Stimulated activated naive CD8-positive, alpha-beta T cell treated with anti-CD3 and anti-CD28 coated beads, Interleukin-15, Interleukin-2, amounts not matched to agents 100 U/mL and 50 U/mL, for 24 hours (primary cell): ENCODE data around the gene PSMC1.
A peak's percentile ranks its signal among the peaks of the same experiment; 100 is the strongest.

Experiments used
- ATAC-seq: fragments of 150-1000 bp; cut with Tn5 transposase; one replicate; pipeline ENCODE4 v1.10.0; 2021
- DNase-seq: peaks from one replicate; pipeline ENCODE4 v3.0.0; 2021

PSMC1 gene

DNA sequence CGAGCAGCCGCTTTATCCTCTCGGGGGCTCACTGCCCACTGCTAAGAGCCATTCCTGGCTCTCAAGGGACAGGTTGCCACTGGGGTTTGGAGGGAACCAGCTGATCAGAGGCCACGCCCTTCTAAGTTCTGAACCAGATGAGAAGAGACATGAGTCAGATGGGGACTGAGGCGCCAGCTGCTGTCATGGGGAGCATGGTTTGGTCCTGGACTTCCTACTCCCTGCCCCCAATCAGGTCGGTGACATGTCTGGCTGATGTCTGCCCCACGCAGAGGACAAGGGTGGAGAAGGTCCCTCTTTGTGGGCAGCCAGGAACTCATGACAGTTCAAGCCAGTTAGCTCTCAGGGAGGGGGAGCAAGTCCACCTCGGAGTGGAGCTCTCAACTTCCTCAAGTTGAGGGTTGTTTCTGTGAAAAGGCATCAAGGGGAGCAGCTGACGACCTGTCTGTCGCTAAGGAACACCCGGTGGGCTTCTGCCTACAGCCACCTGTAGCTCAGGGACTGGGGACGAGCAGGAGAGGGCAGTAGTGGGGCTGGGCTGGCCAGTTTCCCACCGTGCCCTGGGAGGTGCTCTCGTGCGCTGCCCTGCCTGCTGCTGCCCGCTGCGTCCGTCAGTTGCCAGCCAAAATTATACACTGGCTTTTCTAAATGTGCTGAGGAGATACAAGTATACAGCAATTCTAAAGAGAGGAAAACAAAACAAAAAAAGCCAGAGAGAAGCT is 20.5 kb downstream of the PSMC1 start:
- DNase-seq (no peak), ATAC-seq (no peak)

DNA sequence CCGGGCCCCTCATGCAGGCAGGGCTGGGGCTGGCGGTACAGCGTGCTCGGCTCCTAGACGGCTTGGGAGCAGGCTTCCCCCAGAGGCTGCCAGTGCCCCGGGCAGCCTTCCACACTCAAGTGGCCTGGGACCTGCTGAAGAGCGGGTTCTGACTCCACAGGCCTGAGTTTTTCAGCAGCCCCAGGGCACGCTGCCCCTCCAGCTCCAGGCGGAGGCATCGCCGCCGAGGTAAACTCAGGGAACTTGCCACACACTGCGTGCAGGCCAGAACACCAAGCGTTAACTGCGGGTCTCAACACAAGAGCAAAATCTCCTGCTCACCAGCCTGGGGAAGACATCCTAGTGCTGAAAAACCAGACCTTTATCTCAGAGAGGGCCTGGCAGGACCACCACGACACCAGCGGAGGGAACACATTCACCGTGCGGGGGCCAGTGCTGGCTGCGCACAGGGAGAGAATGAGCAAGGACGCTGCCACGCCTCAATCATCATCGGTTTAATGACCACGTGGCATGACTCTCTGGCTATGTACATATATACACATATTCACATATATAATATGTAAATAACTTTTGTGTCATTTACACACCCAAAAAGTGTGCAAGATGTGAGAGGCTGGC is 21.3 kb downstream of the PSMC1 start:
- no peak for ATAC-seq
- DNase-seq, result no peak

DNA sequence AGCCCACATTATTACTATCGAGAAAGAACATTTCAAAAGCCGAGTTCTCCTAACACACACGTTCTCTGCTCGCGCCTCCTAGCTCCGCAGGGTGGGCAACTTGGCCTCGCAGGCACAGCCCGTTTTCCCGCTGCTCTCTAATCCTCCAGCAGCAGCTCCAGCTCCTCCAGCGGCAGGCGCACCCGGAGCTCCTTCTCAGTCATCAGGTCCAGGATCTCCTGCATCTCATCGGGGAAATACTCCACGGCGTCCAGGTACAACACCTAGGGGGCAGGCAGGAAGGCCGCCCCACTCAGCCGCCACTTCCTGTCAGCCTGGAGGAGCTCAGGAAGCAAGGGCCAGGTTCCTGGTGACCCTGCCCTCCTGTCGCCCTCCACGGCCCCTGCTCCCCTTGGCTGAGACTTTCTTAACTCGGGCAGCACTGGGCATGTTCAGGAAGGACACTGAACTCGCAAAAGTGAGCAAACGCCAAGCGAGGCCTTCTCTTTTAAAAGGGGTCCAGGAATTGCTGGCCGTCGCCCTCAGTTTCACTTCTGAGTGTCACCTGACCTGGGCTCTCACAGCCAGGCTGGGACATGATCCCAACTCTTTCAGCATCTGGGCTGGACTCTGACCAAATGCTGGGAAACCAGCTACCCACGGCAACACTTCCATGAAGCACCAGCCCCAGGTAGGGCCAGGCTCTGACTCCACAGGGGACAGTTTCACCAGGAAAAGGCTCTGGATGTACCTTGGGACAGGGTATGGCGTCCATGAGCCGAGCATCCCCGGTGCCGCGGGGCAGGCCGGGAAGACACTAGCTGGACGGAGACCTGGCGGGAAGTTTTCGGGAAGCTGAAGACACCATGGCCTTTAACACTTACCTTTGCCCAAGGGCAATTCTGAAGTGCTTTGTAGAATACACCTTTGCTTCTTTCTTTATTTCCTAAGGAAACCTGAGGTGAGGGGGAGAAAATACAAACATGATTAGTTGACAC is 22.1 kb downstream of the PSMC1 start:
- no peak for DNase-seq
- no peak for ATAC-seq

DNA sequence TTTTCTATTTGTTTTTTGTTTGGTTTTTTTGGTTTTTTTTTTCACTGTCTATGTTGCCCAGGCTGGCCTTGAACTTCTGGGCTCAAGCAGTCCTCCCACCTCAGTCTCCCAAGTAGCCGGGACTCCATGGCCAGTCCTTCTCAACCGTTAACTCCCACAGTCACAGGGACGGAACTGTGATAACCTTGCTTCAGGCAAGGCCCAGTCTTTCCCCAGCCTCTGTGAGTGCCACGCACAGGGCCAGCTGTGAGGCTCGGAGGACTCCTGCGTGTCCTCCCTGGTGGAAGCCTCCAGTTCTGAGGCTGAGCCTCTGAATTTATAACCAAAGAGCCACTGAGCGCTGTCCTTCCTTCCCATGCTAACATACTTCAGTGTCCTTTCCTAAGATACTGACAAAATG is 23.7 kb downstream of the PSMC1 start:
- ATAC-seq, result no peak
- DNase-seq, result no peak

DNA sequence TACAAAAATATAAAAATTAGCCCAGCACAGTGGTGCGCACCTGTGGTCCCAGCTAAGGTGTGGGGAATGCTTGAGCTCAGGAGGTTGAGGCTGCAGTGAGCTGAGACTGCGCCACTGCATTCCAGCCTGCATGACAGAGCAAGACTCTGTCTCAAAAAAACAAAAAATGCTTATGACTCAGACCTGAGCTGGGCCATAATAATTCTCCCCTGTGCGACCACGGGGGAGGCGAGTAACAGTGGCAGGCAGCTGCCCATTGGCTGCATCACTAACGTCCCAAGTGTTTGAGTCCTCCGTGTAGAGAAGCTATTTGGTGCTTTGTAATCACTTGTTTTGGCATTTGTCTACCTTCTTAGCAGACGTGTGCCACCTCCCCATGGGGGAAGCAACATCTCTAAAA is 24.9 kb downstream of the PSMC1 start:
- ATAC-seq (peak; percentile 44), DNase-seq (no peak)

DNA sequence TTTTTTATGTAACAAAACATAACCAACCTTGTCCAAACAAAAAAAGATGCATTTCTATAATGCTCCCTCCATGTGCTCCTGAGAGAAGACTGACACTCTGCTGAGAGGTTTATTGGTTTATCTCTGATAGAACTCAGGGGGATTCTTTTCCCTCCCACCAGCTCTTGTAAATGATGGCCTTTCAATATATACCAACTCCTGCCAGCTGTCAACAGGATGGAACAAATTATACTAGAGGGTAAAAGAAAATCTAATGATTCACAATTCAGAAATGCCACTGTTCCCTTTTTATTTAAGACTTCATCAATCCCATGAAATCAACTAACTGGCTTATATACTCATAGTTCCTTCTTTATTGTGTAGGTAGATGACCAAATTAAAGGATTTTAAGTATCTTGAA is 25.4 kb downstream of the PSMC1 start:
- DNase-seq, result no peak
- no peak for ATAC-seq

DNA sequence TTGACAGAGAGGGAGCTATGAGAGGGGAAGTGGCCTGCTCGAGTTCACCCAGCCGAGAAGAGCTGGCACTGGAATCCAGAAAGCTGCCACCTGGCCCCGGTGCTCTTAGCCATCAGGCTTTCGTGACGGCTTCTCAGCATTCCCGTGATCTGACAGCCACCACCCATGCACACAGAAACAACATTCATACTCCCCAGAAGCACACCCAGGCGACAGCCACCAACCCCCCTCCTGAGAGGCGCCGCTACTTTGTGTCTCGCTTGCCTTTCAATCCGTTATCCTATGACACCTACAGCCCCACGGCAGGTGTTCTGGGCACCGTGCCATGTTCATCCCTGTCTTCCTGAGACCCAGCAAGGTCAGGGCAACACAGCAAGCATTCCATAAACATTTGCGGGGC is 31.4 kb downstream of the PSMC1 start:
- ATAC-seq, result no peak
- no peak for DNase-seq

DNA sequence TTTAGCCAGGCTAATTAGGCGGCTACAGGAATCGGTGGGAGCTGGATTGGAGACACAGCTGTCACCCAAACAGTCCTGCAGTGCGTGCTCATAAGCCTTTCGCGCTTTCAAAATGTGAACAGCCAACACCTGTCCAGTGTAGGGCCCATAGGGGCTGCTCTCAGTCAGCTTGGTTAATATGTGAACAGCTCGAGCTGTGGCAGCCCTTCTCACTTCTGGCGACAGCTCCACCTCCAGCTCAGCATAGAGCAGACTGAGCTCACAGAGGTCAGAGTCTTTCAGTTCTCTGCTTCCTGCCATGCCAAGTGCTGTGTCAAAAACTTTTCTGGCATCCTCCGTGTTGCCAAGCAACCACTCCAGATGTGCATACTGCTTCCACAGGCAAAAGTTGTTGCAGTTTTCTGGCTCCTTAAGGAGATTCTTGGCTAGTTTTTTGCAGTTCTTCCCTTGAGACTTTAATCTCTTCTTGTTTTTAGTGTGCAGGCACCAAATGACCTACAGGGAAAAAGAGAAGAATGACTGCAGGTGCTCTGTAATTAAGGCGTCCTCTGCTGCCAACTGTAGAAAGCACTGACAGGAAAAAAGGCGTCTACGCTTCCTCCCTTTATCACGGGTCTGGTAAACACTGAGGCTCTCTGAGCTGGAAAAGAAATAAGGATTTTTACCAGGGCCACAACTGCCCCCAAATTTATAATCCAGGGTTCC is 32.5 kb downstream of the PSMC1 start:
- DNase-seq (no peak), ATAC-seq (no peak)

DNA sequence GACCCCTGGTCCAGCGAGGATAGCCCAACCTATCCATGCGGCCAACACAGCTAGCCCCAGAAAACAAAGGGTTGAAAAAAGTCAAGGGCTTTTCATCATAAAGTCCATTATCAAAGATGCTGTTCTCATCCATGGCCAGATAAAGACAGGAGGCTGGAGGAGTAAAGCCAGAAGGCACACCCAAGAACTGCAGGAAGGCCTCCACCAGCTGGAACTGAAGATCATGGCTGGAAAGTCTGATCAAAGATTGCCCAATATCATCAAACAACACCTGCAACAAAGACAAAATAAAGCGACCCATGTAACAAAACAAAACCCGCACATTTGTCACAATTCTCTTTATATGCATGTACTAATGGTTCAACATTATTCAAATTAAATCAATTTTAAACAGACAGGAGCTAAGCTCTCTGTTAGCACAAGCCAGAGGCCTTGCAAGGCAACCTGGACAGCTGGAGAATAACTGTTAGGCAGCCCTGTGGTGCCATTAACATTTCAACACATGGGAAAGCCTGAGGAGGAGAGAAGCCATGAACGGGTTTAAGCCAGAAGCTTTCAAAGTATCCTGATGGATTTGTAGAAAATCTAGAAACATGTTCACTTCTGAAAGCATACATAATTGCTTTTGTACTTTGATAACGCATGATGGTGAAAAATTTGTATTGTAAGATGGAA is 34.1 kb downstream of the PSMC1 start:
- ATAC-seq, result no peak

DNA sequence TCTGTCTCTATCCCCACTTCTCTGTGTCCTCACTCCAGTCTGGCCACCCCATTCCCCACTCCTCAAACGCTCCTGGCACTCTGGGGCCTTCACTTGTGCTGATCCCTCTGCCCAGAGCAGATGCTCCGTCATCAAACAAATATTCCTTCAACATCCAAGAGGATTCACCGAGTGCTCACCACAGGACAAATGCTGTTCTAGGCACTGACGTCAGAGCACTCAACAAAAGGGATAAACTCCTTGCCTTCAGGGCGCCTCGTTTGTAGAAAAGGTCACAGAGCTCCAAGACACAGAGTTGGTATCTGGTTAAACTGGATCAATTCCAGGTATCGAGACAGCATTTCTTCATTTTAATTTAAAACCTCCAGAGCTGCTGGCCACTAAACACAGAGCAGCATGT is 35.3 kb downstream of the PSMC1 start:
- DNase-seq (no peak), ATAC-seq (no peak)

More for the DNA sequence above, 34.1 kb downstream of the PSMC1 start:
- DNase-seq, result no peak

DNA sequence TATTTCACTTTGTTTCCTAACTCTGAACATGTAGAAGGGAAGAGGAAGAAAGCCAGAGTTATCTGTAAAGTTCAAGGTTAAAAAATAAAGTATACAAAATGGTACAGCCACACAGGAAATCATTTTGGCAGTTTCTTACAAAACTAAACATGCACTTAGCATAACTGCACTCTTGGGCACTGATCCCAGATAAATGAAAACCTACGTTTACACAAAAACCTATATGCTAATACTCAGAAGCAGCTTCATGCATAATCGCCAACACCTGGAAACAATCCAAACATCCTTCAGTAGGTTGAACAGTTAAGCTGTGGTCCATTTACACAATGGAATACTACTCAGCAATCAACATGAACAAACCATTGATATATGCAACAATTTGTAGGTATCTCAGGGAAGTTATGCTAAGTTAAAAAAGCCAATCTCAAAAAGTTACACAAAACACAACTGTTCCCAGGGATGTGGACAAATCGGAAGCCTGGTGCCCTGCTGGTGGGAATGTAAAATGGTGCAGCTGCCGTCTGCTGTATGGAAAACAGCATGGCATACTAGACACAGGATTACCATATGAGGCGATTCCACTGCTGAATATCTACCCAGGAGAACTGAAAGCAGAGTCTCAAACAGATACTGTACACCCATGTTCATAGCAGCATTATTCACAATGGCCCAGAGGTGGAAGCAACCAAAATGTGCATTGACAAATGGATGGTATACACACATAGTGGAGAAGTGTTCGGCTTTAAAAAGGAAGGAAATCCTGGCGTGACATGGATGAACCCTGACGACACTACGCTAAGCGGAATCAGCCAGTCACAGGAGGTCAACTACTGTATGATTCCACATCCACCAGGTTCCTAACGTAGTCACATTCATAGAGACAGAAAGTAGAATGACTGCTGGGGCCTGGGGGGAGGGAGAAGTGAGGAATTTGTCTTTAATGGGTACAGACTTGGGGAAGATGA is 37.7 kb downstream of the PSMC1 start:
- DNase-seq (no peak), ATAC-seq (no peak)

DNA sequence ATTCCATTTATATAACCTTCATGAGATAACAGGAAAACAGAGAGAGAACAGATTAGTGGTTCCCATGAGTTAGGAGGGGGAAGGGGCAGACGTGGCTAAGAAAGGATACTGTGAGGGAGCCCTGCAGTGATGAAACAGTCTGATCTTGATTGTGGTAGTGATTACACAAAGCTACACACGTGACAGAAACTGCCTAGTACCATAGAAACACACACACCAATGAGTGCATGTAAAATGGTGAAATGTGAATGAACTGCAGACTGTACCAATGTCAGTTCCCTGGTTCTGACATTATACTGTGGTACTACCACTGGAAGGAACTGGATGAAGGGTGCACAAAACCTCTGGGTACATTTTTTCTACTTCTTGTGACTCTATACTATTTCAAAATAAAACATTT is 38.5 kb downstream of the PSMC1 start:
- no peak for DNase-seq
- no peak for ATAC-seq

DNA sequence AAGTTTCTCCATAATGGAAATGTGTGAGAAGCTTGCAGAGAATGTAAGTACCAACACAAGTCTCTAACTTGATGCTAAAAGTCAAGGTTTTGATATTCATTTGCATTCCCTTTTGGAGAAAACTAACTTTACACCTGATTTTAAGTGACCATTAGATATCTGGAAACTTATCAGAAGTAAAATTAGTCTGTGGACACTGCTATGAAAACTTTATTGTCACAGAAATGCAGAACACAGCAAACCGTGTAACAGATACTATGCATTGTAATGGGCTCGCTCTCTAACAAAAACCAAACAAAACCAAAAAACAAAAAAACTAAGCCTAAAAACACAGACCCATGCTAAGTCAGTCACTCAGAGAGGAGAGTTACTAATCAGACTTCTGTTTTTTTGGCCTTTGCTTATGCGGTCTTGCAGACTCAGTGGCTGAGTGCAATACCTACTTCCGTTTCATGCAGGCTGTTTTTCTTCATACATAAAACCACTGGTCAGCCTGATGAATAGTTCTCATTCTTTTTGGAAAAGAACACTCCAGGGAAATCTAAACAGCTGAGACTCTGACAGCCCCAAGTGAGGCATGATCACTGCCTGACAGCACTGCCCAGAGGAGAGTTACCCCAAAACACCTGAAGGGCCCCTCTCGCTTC is 39.6 kb downstream of the PSMC1 start:
- no peak for DNase-seq
- no peak for ATAC-seq

DNA sequence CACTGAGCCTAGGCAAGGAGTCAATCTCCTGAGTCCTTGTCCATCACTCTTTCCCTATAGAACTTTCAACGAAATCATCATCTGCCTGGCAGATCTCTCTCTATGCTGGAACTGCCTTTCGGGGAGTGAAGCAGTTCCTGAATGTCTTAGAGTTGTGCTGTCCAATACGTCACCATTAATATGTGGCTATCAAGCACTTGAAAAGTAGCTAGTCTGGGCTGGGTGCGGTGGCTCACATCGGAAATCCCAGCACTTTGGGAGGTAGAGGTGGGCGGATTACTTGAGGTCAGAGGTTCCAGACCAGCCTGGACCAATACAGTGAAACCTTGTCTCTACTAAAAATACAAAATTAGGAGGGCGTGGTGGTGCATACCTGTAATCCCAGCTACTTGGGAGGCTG is 40.3 kb downstream of the PSMC1 start:
- ATAC-seq (no peak), DNase-seq (no peak)

DNA sequence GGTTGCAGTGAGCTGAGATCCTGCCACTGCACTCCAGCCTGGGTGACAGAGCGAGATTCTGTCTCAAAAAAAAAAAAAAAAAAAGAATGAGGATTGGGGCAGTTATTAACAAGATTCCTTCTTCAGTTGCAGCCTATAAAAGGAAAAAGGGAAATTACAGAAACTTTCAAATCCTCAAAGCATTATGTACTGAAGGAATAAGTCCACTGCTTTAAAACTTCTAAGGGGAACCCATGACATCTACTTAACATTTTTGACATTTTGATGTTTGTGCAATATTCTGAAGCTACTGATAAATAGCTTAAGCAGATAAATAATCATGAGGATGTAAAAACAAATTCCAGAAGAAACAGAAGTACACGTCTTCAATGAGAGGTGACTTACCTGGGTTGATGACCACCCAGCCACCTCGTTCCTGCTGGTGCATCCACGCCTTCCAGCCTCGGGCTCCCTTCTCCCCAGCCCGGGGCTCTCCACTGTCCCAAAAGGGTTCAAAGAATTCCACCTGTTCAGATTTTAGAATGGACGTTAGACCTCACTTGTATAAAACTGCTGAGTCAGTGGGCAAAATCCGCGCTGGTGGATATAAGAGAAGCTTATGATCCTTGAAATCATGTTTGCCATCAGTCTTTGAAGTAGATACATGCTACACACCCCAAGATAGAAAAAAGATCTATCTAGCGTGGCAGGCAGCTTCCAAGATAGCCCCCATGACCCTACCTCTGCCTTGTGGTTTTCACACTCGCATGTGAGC is 41.7 kb downstream of the PSMC1 start:
- DNase-seq (no peak), ATAC-seq (no peak)

DNA sequence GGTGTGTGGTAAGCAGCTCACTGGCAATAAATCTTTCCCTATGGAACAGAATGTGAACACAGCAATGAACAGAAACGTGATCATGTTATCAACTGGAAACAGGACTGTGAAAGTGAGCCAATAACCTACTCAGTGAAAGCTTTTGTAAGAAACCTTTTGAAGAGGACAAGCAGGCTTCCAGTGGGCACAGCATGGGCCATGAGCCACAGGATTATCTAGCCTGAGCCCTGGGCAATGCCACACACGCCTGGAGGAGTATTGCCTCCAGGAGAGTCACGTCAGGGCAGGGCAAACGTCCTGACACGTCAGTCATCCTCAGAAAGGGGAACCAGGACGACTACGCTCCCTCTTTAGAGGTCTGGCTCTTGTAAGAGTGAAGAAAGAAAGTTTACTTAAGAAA is 43.1 kb downstream of the PSMC1 start:
- DNase-seq, result no peak
- ATAC-seq, result no peak

DNA sequence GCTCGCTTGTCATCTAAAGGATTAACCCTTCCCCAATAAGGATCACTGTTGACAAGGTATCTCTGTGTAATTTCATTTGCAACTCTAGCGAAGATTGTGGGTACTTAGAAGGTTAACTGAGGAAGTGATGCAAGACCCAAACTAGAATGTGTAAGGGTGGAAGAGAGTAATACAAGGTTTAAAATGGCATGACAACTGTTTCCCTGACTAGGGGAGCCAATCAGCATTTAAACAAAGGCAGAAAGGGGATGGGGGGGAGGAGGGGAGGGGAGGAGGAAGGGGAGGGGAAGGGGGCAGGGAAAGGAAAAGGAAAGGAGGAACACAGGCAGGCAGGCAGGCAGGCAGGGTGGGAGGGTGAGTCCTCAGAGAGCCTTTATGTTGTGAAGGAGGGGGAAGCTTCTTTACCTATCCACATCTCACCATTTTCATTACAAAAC is 44.3 kb downstream of the PSMC1 start:
- peak; percentile 28 for ATAC-seq
- no peak for DNase-seq

DNA sequence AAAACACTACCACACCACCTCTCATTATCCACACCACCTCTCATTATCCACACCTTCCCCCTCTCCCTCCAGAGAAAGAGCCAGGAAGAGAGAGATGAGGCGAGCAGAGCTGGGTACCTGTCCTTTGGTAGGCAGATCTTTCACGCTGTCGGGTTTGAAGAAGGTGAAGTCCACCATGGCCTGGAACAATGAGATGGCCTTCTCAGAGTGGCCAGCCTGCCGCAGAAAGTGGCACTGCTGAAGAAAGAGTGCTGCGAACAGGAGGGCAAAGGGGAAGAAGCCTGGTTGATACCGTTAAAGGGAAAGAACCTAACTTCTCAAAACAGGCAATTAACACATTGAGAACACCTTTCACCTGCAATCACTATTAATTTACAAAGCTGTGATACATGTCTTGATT is 44.8 kb downstream of the PSMC1 start:
- DNase-seq (no peak), ATAC-seq (no peak)

DNA sequence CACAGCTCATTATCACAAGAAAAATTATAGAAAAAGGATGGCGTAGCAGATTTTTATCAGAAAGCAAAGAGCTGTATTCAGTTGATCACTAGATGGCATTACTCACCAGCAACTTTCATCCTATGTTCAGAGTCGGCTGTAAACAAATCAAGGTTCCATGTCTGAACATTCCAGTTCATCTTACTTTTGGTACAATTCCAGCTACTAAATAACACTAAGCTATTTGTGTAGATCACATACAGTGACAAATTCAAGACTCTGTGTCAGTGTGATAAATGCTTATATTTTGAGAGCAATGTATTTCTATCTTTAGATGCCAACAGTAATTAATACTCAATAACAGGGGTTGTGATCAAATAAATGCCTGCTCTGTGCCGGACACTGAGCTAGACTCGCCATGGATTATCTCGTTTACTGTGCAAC is 45.3 kb downstream of the PSMC1 start:
- DNase-seq (no peak), ATAC-seq (no peak)
